Neutrophil (primary cell): Measurements from ENCODE around the gene GNAL.
A peak's percentile ranks its signal among the peaks of the same experiment; 100 is the strongest.
"Not testable (repeated sequence)": the region's sequence is repeated elsewhere in the genome, so short reads cannot be mapped to it uniquely, and the experiment has no call there.

Experiments
- H3K27ac ChIP-seq: fragments of 200-600 bp; sonication (generic); 2 replicates; pipeline ENCODE4 v1.5.1; 2016; ENCODE audit warnings: mild to moderate bottlenecking, moderate library complexity
- H3K27me3 ChIP-seq: fragments of 200-600 bp; sonication (generic); 2 replicates; pipeline ENCODE4 v1.6.0; 2016; ENCODE audit warnings: mild to moderate bottlenecking
- H3K36me3 ChIP-seq: fragments of 200-600 bp; sonication (generic); 2 replicates; pipeline ENCODE4 v1.5.1; 2017
- H3K4me1 ChIP-seq, 2 experiments: fragments of 200-600 bp in 1 of 2; sonication (generic) in 1 of 2; 1 replicate in 1 of 2; 2 replicates in 1 of 2; pipeline versions ENCODE4 v1.5.1 to v1.6.1; 2013 to 2016; ENCODE audit warnings: low read depth in 1 of 2, low read length in 1 of 2, mild to moderate bottlenecking in 1 of 2, moderate library complexity in 1 of 2; ENCODE audit not compliant: control insufficient read depth in 1 of 2, insufficient read depth in 1 of 2
- H3K4me3 ChIP-seq, 2 experiments: fragments of 200-600 bp in 1 of 2; sonication (generic) in 1 of 2; 1 replicate in 1 of 2; 2 replicates in 1 of 2; pipeline ENCODE4 v1.5.1; 2013 to 2016; ENCODE audit warnings: low read depth in 1 of 2, low read length in 1 of 2, mild to moderate bottlenecking in 1 of 2, moderate library complexity in 1 of 2
- H3K9me3 ChIP-seq: fragments of 200-600 bp; sonication (generic); 2 replicates; pipeline ENCODE4 v1.5.1; 2016
- CTCF ChIP-seq: fragments of 200-600 bp; sonication (generic); IDR thresholded peaks from 2 replicates; pipeline ENCODE4 v1.5.1; 2016; ENCODE audit warnings: antibody characterized with exemption

GNAL gene

GRCh38 chr18:11888726-11889125, 199.7 kb downstream of the GNAL start:
- Histone ChIP-seq H3K36me3 (peaks cover 90% of the 10 kb centered on the region), H3K4me1 (peaks cover 30 to 33% of the 10 kb centered on the region in 2 experiments), H3K27ac (peak overlapping the region; percentile 31), H3K9me3 (no peaks in the 10 kb centered on the region), H3K27me3 (no peaks in the 10 kb centered on the region), H3K4me3 (no peak overlapping the region)
- no peak for TF ChIP-seq CTCF

- no peak overlapping the region for H3K4me3 ChIP-seq
- no peaks in the 10 kb centered on the region for H3K9me3 ChIP-seq
- peaks cover 30 to 33% of the 10 kb centered on the region in 2 experiments for H3K4me1 ChIP-seq
- TF ChIP-seq CTCF = no peak
- peaks cover 84% of the 10 kb centered on the region for H3K36me3 ChIP-seq
- H3K27me3 ChIP-seq = no peaks in the 10 kb centered on the region
- peak overlapping the region; percentile 20 for H3K27ac ChIP-seq
Measured at GRCh38 chr18:11889284-11889683, 200.2 kb downstream of the GNAL start.

GRCh38 chr18:11891737-11892136, 202.7 kb downstream of the GNAL start:
- Histone ChIP-seq H3K9me3 (no peaks in the 10 kb centered on the region), H3K4me1 (peaks cover 35 to 37% of the 10 kb centered on the region in 2 experiments), H3K36me3 (peaks cover 86% of the 10 kb centered on the region), H3K27ac (peak overlapping the region; percentile 87), H3K27me3 (no peaks in the 10 kb centered on the region), H3K4me3 (no peak overlapping the region)
- no peak for TF ChIP-seq CTCF

- H3K36me3 ChIP-seq = peaks cover 85% of the 10 kb centered on the region
- H3K27ac ChIP-seq = peak overlapping the region; percentile 87
- H3K27me3 ChIP-seq, H3K9me3 ChIP-seq, H3K4me3 ChIP-seq: not testable (repeated sequence)
- H3K4me1 ChIP-seq = peaks cover 35 to 37% of the 10 kb centered on the region in 2 experiments
Measured at GRCh38 chr18:11892438-11892837, 203.4 kb downstream of the GNAL start.

GRCh38 chr18:11897781-11898180, 208.7 kb downstream of the GNAL start:
- H3K36me3 ChIP-seq = peaks cover 89% of the 10 kb centered on the region
- no peak overlapping the region for H3K27ac ChIP-seq
- no peak for TF ChIP-seq CTCF
- no peaks in the 10 kb centered on the region for H3K9me3 ChIP-seq
- no peak overlapping the region for H3K4me3 ChIP-seq
- no peaks in the 10 kb centered on the region for H3K27me3 ChIP-seq
- H3K4me1 ChIP-seq = peaks cover 32 to 35% of the 10 kb centered on the region in 2 experiments

- Histone ChIP-seq H3K27me3 (no peaks in the 10 kb centered on the region), H3K27ac (peak overlapping the region; percentile 56), H3K4me3 (no peak overlapping the region), H3K4me1 (peaks cover 19 to 23% of the 10 kb centered on the region in 2 experiments), H3K9me3 (no peaks in the 10 kb centered on the region), H3K36me3 (peaks cover 90% of the 10 kb centered on the region)
- no peak for TF ChIP-seq CTCF
Measured at GRCh38 chr18:11899063-11899462, 210.0 kb downstream of the GNAL start.
